ENCODE data around the gene IFT74.

- no peak for TF ChIP-seq CTCF (conservative IDR thresholded peaks at IDR 0.05)
- TF ChIP-seq EZH2 (IDR thresholded peaks at IDR 0.05; ENCODE audit: low read depth): no peak
Observed at GRCh38 chr9:27059907-27060306, 103.7 kb downstream of the IFT74 start.

All from PC-9 (cell line).